Mucosa of stomach (tissue), 1 donor: ENCODE results near the gene TOPORS.

Source experiments
- H3K27me3 ChIP-seq: one replicate; pipeline ENCODE4 v1.7.0; 2013; ENCODE audit warnings: mild to moderate bottlenecking, low read length; ENCODE audit not compliant: control insufficient read depth, insufficient read depth
- H3K36me3 ChIP-seq: one replicate; pipeline ENCODE4 v1.7.0; 2013; ENCODE audit warnings: low read length; ENCODE audit not compliant: control insufficient read depth, insufficient read depth
- H3K4me1 ChIP-seq: one replicate; pipeline ENCODE4 v1.7.0; 2013; ENCODE audit warnings: mild to moderate bottlenecking, low read length; ENCODE audit not compliant: control insufficient read depth, insufficient read depth
- H3K4me3 ChIP-seq: one replicate; pipeline ENCODE4 v1.7.0; 2013; ENCODE audit warnings: low read length
- H3K9ac ChIP-seq: one replicate; pipeline ENCODE4 v1.7.0; 2013; ENCODE audit warnings: mild to moderate bottlenecking, low read length, moderate library complexity
- H3K9me3 ChIP-seq: one replicate; pipeline ENCODE4 v1.7.0; 2013; ENCODE audit warnings: mild to moderate bottlenecking, low read length, moderate library complexity; ENCODE audit not compliant: control insufficient read depth
- donor health status: Pancreatic carcinoma.

Gene TOPORS

GRCh38 chr9:32579706-32580331, 27.4 kb upstream of the TOPORS start:
- Histone ChIP-seq H3K9me3 (no peaks in the 10 kb centered on the region), H3K36me3 (no peaks in the 10 kb centered on the region), H3K9ac (no peak overlapping the region), H3K4me3 (no peak overlapping the region), H3K4me1 (no peaks in the 10 kb centered on the region), H3K27me3 (peaks cover 4% of the 10 kb centered on the region)

- Histone ChIP-seq H3K36me3 (no peaks in the 10 kb centered on the region), H3K4me1 (no peaks in the 10 kb centered on the region), H3K4me3 (no peak overlapping the region), H3K9me3 (no peaks in the 10 kb centered on the region), H3K9ac (no peak overlapping the region), H3K27me3 (peaks cover 4% of the 10 kb centered on the region)
Observed at GRCh38 chr9:32578976-32579375, 26.6 kb upstream of the TOPORS start.

GRCh38 chr9:32577316-32577715, 24.9 kb upstream of the TOPORS start:
- no peaks in the 10 kb centered on the region for H3K9me3 ChIP-seq
- H3K4me3 ChIP-seq, result no peak overlapping the region
- H3K27me3 ChIP-seq, result peaks cover 4% of the 10 kb centered on the region
- H3K4me1 ChIP-seq, result peaks cover under 1% of the 10 kb centered on the region
- no peak overlapping the region for H3K9ac ChIP-seq
- no peaks in the 10 kb centered on the region for H3K36me3 ChIP-seq

- peaks cover 11% of the 10 kb centered on the region for H3K4me1 ChIP-seq
- H3K9me3 ChIP-seq, result no peaks in the 10 kb centered on the region
- no peak overlapping the region for H3K9ac ChIP-seq
- no peaks in the 10 kb centered on the region for H3K36me3 ChIP-seq
- H3K4me3 ChIP-seq, result no peak overlapping the region
- no peaks in the 10 kb centered on the region for H3K27me3 ChIP-seq
Observed at GRCh38 chr9:32574858-32575257, 22.5 kb upstream of the TOPORS start.

GRCh38 chr9:32573821-32574220, 21.4 kb upstream of the TOPORS start:
- Histone ChIP-seq H3K27me3 (no peaks in the 10 kb centered on the region), H3K36me3 (no peaks in the 10 kb centered on the region), H3K4me1 (peaks cover 11% of the 10 kb centered on the region), H3K4me3 (no peak overlapping the region), H3K9me3 (no peaks in the 10 kb centered on the region), H3K9ac (peak overlapping the region; percentile 85)

- Histone ChIP-seq H3K36me3 (no peaks in the 10 kb centered on the region), H3K9ac (peak within 1 kb of the TSS; percentile 85), H3K4me1 (peaks cover 11% of the 10 kb centered on the region), H3K9me3 (no peaks in the 10 kb centered on the region), H3K4me3 (peak within 1 kb of the TSS; percentile 52), H3K27me3 (no peaks in the 10 kb centered on the region)
Observed at GRCh38 chr9:32572900-32573523, 20.6 kb upstream of the TOPORS start, which contains the start of gene NDUFB6. TSS of gene NDUFB6 (minus strand) at chr9:32573159. CDS start at chr9:32573060, 99 bp downstream.

- Histone ChIP-seq H3K4me1 (peaks cover 11% of the 10 kb centered on the region), H3K9ac (peak overlapping the region; percentile 85), H3K27me3 (no peaks in the 10 kb centered on the region), H3K36me3 (no peaks in the 10 kb centered on the region), H3K9me3 (no peaks in the 10 kb centered on the region), H3K4me3 (peak overlapping the region; percentile 52)
Observed at GRCh38 chr9:32571969-32572899, 19.8 kb upstream of the TOPORS start.

GRCh38 chr9:32570262-32570661, 17.9 kb upstream of the TOPORS start:
- H3K9me3 ChIP-seq, result no peaks in the 10 kb centered on the region
- H3K9ac ChIP-seq, result no peak overlapping the region
- no peak overlapping the region for H3K4me3 ChIP-seq
- peaks cover 11% of the 10 kb centered on the region for H3K4me1 ChIP-seq
- H3K27me3 ChIP-seq, result no peaks in the 10 kb centered on the region
- H3K36me3 ChIP-seq, result no peaks in the 10 kb centered on the region

- Histone ChIP-seq H3K4me1 (peaks cover 5% of the 10 kb centered on the region), H3K36me3 (no peaks in the 10 kb centered on the region), H3K9me3 (no peaks in the 10 kb centered on the region), H3K4me3 (no peak overlapping the region), H3K27me3 (no peaks in the 10 kb centered on the region), H3K9ac (no peak overlapping the region)
Observed at GRCh38 chr9:32566770-32567169, 14.4 kb upstream of the TOPORS start.

GRCh38 chr9:32565967-32566366, 13.6 kb upstream of the TOPORS start:
- Histone ChIP-seq H3K27me3 (no peaks in the 10 kb centered on the region), H3K9me3 (no peaks in the 10 kb centered on the region), H3K36me3 (no peaks in the 10 kb centered on the region), H3K4me3 (no peak overlapping the region), H3K4me1 (no peaks in the 10 kb centered on the region), H3K9ac (no peak overlapping the region)

GRCh38 chr9:32558408-32558934, 6.1 kb upstream of the TOPORS start:
- Histone ChIP-seq H3K9ac (no peak overlapping the region), H3K36me3 (no peaks in the 10 kb centered on the region), H3K4me1 (no peaks in the 10 kb centered on the region), H3K4me3 (no peak overlapping the region), H3K9me3 (no peaks in the 10 kb centered on the region), H3K27me3 (no peaks in the 10 kb centered on the region)

GRCh38 chr9:32554591-32554990, 2.2 kb upstream of the TOPORS start:
- H3K36me3 ChIP-seq, result no peaks in the 10 kb centered on the region
- H3K4me1 ChIP-seq, result peaks cover 8% of the 10 kb centered on the region
- no peak overlapping the region for H3K9ac ChIP-seq
- H3K4me3 ChIP-seq, result no peak overlapping the region
- H3K9me3 ChIP-seq, result no peaks in the 10 kb centered on the region
- H3K27me3 ChIP-seq, result no peaks in the 10 kb centered on the region
